NCI-H2227 (cell line): ENCODE data around the gene SCAMP4.

Experiments
- DNase-seq: peaks from one replicate; lab custom pipeline; 2025; ENCODE audit not compliant: unreplicated experiment; lab: John Stamatoyannopoulos, UW

Gene SCAMP4

GRCh38 chr19:1936430-1936829 is 31.2 kb downstream of the SCAMP4 start:
- DNase-seq, result no peak

DNA sequence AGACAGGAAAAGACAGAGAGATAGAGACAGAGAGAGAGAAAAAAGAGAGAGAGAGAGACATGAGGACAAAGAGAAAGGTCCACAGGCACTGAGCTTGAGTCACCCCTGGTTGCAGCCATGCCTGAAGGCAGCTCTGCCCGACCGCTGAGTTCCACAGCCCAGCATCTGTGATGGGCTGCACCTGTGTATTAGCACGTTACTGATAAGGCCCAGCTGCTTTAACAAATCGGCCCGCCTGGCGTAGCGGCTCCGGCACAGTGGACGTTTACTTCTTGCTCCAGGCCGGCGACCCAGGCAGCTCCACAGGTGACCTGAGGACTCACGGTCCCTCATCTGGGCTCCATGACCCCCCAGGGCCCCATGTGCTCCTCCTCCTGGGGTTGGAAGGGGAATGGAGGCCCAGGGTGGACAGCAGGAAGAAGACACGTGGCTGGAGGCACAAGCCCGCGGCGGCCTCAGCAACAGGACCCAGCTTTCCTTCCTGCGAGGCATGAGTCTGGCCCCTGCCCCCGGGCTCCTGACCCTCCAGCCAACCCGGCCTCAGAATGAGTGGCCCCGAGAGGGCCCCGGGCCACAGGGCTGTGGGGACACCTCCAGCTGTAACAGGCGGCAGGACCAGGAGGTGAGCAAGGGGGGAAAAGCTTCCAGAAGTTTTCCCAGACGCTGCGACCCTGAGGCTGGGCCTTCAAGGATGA is 31.9 kb downstream of the SCAMP4 start:
- no peak for DNase-seq

GRCh38 chr19:1938071-1938470 is 32.9 kb downstream of the SCAMP4 start:
- no peak for DNase-seq

DNA sequence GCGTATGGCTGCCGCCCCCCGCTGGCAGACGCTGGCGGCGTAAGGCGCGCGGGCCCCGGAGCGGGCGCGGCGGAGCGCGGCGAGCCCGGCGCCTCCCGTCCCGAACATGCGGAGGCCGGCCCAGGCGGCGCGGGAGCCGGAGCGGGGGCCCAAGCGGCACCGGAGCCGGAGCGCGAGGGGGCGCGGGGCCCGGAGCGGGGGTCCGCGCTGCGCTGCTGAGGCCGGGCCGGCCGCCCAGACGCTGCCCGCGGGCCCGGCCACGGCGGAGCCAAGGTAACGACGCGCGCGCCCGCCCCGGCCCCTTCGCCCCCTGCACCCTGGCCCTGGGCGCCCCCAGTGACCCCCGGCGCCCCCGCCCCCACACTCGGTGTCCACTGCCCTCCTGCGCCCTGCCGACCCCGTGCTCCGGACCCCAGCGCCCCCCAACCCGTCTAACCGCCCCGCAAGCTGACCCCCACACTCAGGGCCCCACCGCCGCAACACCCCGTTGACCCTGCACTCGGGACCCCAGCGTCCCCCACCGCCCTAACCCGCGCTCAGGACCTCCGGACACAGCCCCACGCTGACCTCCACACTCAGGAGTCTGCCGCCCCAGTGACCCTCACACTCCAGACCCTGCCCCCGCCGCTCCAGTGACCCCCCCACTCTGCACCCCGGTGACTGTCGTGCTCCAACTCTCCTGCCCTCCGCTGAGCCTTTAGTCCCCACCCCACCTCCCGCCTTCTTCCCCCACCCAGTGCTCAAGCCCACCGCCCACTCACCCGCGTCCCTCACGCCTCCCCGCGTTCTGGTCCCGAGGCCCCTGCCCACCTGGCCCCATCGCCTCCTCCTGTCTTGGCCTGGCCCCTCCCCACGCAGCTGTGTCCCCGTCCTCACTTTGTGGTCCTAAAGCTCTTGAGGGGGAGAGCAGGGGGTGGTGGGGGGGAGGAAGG is 36.2 kb downstream of the SCAMP4 start, which contains the start of gene CSNK1G2:
Gene CSNK1G2 (plus strand): TSS at position 27 of the 932 bp plus-strand sequence. CDS start 28,601 bp downstream, outside the sequence.
- DNase-seq, result no peak

DNA sequence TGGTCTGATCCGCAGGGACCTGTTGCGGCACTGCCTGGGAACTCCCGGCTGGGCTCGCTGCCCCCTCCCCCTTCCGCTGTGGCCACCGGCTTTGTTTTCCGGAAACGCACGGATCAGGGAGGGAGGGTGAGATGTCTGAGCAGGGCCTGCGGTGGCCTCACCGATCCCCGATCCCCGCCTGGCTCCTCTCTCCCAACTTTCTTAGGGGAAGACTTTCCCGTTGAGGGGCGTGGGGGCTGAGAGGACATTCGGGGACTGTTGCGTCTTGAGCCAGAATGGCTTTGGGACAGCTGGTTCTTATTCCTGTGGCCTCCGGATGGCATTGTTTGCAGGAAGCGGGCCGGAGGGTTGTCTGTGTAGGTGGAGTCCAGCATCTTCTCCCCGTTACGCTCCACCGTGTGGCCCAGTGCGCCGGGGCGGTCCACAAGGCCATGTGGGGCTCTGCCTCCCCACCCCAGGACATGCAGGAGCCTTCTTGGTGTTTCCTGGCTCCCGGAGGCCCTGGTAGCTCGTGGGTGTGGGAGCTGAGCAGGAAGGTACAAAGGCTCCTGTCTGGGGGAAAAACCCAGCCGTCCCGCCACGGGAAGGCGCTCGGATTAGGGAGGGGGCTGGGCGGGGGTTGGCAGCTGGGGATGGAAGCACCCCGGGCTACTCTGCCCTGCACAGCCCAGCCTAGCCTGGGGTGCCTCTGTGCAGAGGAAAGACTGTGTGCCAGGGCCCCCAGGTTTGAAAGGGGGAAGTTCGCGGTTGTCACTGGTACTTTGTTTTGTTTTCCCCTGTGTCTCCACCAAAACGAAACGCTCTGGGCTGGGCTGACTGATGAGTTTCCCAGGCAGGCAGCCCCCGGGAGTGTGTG is 37.1 kb downstream of the SCAMP4 start:
- peak; percentile 68 for DNase-seq

DNA sequence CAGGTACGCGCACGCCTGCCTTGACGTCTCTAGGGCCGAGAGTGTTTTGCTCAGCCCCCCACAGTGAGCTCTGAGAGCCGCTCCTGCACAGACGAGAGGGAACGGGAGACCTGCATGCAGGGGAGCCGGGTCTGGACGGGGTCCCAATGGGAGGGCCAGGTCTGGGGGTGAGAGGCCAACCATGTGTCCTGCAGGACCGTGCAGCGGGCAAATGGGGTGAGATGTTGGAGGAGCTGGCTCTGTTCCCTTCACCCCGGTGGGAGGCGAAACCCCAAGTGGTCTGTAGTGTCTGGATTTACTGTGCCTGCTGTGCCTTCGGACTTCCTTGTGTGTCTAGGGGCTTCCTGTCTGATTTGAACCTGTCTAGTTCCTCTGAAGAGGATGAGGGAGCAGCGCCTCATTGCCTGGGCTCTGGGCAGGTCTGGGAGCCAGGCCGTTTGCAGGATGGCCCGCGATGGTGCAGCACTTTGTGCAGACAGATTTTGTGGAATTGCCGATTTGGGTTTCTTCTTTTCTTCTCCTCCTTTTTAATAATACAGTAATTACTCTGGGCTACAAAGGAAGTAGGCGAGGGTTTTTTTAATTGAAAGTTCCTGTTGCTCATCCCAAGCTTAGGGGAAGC is 37.8 kb downstream of the SCAMP4 start:
- DNase-seq, result peak; percentile 13

GRCh38 chr19:1943661-1944087 is 38.5 kb downstream of the SCAMP4 start:
- DNase-seq, result no peak

- no peak for DNase-seq
Observed at GRCh38 chr19:1944088-1944915, 39.1 kb downstream of the SCAMP4 start.

GRCh38 chr19:1944916-1945561 is 39.8 kb downstream of the SCAMP4 start:
- no peak for DNase-seq

DNA sequence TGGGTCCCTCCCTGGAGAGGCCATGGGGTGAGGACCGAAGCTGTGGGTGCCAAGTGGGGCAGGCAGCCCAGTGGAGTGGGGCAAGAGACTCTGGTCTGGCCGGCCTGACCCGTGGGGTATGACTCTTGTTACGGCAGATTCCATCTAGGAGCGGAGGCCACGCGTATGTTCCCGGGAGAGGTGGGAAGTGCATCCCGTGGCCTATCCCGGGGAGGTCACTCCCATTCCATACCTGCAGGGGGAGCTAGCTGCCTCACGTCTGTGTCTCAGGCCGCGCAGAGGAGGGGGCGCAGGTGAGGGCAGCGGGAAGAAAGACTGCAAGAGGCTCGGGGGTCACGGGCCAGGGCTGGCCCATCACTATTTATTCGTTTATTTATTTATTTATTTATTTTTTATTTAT is 40.7 kb downstream of the SCAMP4 start:
- peak; percentile 4 for DNase-seq

GRCh38 chr19:1947651-1948209 is 42.5 kb downstream of the SCAMP4 start:
- DNase-seq, result no peak

- DNase-seq, result no peak
Observed at GRCh38 chr19:1949304-1950101, 44.3 kb downstream of the SCAMP4 start.

DNA sequence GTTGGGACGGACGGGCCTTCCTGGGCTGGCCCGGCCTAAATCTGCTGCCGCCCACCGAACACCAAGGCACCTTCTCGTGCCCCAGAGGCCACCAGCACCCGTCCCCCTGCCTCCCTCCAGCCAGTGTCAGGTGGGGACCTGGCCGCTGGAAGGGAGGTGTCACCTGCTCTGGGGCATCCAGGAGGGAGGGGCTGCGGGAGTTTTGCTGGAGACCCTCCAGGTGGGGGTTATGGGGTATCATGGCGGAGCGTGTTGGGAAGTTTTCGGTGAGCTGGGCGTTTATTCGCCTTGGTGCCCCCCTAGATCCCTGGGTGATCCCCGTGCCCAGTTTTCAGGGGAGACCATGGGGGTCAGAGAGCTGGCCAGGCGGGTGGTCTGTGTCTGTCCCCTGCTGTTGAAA is 45.4 kb downstream of the SCAMP4 start:
- DNase-seq, result no peak

- no peak for DNase-seq
Observed at GRCh38 chr19:1952635-1953034, 47.4 kb downstream of the SCAMP4 start.

DNA sequence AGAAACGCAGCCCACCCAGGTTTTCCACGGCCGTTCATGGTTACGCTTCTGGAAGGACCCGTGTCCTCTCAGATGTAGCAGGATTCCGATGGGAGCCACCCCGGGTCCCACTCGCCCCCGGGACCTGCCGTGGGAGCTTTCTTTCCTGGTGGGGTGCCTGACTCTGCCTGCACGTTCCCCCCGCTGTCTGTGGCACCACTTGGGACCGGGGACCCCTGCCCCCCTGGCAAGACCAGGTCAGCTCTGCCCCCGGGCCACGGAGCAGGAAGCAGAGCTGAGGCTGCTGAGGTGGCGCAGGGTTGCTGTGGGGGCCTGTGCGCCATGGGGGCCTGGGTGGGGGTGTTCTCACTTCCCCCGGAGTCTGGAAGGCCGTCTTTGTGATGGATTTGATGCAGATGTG is 47.8 kb downstream of the SCAMP4 start:
- no peak for DNase-seq

DNA sequence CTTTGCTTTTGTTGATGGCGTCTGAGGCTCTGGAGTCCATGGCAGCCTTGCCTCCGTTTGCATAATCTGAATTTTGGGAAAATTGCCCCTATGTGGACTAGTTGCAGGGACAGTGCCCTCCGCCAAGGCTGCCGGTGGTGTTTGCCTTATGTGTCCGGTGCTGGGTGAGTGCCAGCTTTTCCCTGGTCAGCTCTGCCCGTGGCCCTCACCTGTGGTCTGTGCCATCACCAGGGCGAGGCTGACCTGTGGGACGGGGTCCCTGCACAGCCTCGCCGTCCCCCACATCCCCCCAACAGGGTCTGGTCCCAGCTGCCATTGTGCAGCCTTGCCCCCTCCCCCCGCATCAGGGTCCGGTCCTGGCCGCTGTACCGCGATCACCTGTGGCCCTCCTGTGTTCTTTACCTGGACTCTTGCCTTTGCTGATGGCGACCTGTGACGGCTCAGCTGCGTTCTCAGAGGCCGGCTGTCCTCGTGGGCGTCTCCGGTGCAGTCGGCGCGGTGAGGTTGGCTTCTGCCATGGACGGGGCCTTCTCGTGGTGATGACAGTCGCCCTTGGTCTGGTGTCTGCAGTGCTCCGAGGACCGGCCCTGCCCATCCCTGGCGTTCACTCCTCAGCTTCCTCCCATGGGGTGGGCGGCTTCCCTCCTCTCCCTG is 48.4 kb downstream of the SCAMP4 start:
- DNase-seq, result no peak

DNA sequence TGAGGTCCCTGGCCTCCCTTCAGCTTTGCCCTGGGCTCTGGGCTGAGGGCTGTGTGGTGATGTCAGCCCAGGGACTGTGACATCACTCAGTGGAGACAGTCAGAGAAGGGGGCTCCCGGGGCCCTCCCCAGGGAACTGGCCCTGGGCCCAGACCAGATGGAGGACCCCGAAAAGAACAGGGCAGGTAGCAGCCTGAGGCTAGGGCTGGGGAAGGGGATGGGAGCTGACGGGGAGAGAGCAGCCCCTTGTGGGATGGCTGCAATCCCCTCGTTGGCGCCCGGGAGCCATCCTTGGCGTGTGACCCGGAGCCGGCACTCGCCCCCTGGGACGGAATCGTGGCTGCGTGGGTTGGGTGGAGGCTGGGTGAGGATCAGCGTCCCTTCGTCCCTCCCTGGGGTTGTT is 49.3 kb downstream of the SCAMP4 start:
- no peak for DNase-seq
